K562 treated with DMSO at 1 percent for 4 hours (cell line): ENCODE measurements around the gene SNU13. TPM values are rescaled to one million over a fixed set of nuclear protein-coding genes. Genes with fewer than 3 reads are reported as not detected.

Experiments
- total RNA-seq: library from RNA; unstranded; fragments of 300-600 nt; gene quantifications from 2 replicates; pipeline ENCODE4 v1.2.3, GENCODE V29; 2022; ENCODE audit not compliant: insufficient read depth

Gene SNU13
- total RNA-seq: 112 and 113 TPM in 2 replicates

DNA sequence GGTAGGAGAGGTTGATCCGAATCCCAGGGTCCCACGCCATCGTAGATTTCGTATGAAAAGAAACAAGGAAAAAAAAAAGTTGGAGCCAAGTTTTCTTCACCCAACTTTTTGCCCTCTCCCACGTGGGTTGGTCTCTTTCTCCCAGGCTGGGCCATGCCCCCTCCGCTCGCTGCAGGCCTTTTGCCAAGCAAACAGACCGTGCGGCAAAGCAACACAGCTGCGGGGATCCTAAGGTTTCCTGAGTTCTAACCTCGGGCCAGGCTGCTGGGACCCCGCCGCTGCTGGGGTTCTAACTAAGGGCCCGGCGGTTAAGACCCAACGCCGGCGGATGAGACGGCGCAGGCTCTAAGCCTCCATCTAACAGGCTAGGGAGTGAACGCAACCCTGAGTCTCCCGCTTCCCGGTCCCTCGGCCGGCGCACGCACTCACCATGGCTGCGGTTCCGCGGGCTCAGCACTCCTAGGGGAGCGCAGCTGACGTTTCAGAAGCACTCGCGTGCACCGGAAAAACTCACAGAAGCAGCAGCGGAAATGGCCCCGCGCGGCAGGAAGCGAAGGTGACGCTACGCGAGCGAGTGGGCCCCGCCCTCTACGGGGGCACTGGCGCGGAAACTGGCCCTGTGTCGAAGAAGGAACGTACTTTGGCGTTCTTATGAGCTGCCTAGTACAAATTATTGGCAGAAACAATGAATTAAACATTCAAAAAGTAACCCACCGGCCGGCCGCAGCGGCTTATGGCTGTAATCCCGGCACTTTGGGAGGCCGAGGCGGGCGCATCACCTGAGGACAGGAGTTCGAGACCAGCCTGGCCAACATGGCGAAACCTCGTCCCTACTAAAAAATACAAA, at the start of gene SNU13:
SNU13 (minus strand) TSS at position 503 of the 847 bp plus-strand sequence; CDS start at position 432, 71 bp downstream.

DNA sequence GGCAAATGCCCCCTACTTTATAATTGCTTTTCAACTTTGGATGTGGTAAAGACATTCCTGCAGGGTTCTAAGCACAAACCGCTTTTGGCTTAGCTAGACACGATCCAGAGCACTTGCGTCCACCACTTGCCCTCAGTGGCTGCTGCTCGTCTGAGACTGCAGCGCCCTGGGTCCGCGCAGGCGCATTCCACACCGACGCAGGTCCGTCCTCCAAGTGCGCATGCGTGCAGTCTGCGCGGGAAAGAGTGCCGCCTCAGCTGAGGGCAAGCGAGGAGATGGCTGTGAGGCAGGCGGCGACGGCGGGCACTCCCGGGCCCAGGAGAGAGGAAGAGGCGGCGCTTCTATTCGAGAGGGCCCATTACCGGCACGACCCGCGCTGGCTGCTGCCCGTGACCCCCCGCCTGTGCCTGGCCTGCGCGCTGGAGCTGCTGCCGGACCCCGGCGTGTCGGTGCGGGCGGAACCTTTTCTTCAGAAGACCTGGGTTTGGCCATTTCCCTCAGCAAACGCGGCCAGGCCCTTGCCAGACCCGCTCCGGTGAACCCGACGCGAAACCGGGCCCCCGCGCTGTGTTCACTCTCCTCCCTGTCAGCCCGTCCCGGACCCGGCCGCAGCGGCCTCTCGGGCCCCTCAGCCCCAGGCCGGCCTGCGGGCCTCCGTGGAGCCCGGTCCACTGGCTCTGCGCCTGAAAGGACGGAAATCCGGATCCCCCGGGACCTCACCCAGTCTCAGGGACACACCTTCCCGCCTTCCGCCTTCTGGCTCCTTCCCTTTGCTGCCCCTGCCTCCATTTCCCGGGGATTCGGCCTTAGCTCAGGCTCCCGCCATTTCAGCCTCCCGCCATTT, 10.8 kb upstream of the SNU13 start, which contains the start of gene MEI1:
MEI1 (plus strand) TSS at position 240 of the 844 bp plus-strand sequence; CDS start at position 276, 36 bp downstream.

Other genes with a start within 250 kb of the SNU13 start
- 14.3 and 18.5 TPM in 2 replicates for gene TOB2, start 242.1 kb downstream of the SNU13 start, total RNA-seq
- 47.3 and 52.8 TPM in 2 replicates for gene PHF5A, start 220.2 kb downstream of the SNU13 start, total RNA-seq
- gene ACO2, start 219.8 kb downstream of the SNU13 start, total RNA-seq: 87.5 and 99.7 TPM in 2 replicates
- gene POLR3H, start 144.4 kb downstream of the SNU13 start, total RNA-seq: 11.4 and 16.7 TPM in 2 replicates
- not detected in 2 replicates for gene CSDC2, start 127.9 kb downstream of the SNU13 start, total RNA-seq
- gene PMM1, start 99.0 kb downstream of the SNU13 start, total RNA-seq: 41.3 and 54.8 TPM in 2 replicates
- gene DESI1, start 67.8 kb downstream of the SNU13 start, total RNA-seq: 12.7 and 14.7 TPM in 2 replicates
- 255 and 261 TPM in 2 replicates for gene XRCC6, start 67.6 kb downstream of the SNU13 start, total RNA-seq
- gene MEI1, start 10.6 kb upstream of the SNU13 start, total RNA-seq: not detected in 2 replicates
- gene CCDC134, start 111.8 kb upstream of the SNU13 start, total RNA-seq: 2.4 and 4.0 TPM in 2 replicates
- 83.4 and 90.6 TPM in 2 replicates for gene SREBF2, start 144.2 kb upstream of the SNU13 start, total RNA-seq
- gene SHISA8, start 226.2 kb upstream of the SNU13 start, total RNA-seq: not detected in 2 replicates
- gene TNFRSF13C, start 237.9 kb upstream of the SNU13 start, total RNA-seq: 0.40 and 0.42 TPM in 2 replicates